GM10266 (cell line): Measurements from ENCODE around the gene RASL12.

Source experiments
- DNase-seq: peaks from one replicate; pipeline ENCODE4 v3.0.0; 2012; ENCODE audit errors: extremely low spot score
- TF ChIP-seq, protein P1 (sequence below): IDR thresholded peaks from 2 replicates; pipeline ENCODE4 v1.5.1; 2012; ENCODE audit warnings: mild to moderate bottlenecking, low read depth; ENCODE audit not compliant: control insufficient read depth, insufficient read depth; ENCODE audit errors: missing control alignments

Gene RASL12

DNA sequence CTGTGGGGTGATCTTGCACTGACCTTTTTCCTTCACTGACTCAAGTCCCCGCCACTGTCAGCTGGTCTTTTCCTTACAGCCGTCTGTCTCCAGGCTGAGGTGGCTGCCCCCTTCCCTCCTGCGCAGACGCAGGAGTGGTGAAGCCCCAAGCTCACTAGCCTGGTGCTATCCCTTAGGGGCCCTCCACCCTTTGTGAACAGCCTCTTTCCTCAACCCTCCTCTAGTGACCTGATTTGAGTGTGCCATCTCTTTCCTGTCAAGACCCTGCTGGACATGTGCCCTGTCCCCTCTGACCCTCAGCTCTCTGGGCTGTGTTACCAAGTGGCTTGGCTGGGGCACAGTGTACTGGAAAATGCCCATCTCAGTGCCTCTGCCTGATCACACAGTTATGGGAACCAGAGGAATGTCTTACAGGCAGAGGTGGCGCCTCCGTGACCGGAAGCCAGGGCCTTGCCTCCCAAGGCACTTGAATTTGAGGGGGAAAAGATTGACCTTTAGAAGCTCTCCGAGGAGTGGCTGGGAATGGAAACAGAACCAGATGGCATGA, 17.5 kb upstream of the RASL12 start:
- TF ChIP-seq, protein P1, sequence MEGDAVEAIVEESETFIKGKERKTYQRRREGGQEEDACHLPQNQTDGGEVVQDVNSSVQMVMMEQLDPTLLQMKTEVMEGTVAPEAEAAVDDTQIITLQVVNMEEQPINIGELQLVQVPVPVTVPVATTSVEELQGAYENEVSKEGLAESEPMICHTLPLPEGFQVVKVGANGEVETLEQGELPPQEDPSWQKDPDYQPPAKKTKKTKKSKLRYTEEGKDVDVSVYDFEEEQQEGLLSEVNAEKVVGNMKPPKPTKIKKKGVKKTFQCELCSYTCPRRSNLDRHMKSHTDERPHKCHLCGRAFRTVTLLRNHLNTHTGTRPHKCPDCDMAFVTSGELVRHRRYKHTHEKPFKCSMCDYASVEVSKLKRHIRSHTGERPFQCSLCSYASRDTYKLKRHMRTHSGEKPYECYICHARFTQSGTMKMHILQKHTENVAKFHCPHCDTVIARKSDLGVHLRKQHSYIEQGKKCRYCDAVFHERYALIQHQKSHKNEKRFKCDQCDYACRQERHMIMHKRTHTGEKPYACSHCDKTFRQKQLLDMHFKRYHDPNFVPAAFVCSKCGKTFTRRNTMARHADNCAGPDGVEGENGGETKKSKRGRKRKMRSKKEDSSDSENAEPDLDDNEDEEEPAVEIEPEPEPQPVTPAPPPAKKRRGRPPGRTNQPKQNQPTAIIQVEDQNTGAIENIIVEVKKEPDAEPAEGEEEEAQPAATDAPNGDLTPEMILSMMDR = no peak

DNA sequence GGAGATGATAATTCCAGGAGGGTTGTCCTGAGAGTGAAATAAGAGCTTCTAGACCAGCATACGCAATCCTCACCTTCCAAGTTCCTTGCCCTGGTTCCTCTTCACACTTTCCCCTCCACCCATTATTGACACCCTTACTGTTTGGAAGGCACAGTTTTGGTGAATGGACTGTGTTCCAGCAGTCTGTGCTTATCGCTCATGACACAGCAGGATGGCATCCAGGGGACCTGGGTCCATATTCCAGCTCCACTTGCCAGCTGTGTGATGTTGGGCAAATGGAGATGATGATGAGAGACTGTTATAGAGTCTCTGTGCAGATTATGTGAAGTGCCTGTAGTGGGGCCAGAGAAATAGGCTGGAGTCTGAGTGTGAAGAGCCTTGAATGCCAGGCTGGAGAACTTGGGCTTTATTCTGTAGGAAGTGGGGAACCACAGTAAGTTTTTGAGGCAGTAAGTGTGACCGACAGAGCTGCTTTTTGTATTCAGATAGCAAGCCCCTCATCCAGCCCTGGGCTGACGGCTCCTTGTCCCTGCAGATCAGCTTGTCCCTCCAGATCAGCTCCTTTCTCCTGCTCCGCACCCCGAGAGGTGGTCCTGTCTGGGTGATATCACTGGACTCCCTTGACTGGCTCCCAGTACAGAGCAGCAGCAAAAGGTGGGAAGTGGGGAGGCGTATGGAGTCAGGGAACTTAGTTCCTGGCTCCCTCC, 16.9 kb upstream of the RASL12 start:
- TF ChIP-seq, protein P1 = no peak
- DNase-seq = no peak

More for the DNA sequence above, 17.5 kb upstream of the RASL12 start:
- DNase-seq = no peak

DNA sequence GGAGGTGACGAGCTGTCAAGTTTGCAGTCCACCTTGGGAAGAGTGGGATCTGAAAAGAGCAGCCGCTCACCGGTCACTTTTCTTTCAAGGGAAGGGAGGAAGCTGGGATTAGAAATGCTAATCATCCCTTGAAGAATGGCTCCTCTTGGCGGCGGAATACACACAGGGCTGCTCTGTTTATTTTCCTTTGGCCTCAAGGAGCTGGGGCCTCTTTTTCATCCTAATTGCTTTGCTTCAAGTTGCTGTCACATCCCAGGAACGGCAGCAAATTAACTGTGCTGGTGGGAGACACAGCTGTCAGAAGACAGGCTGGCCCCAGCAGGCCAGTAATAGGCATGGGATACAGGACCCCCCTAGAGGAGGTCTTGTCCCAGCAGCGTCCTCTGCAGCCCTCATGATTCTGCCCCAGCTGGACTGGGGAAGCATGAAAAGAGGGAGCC, 15.5 kb upstream of the RASL12 start:
- TF ChIP-seq, protein P1 = no peak
- DNase-seq = no peak

DNA sequence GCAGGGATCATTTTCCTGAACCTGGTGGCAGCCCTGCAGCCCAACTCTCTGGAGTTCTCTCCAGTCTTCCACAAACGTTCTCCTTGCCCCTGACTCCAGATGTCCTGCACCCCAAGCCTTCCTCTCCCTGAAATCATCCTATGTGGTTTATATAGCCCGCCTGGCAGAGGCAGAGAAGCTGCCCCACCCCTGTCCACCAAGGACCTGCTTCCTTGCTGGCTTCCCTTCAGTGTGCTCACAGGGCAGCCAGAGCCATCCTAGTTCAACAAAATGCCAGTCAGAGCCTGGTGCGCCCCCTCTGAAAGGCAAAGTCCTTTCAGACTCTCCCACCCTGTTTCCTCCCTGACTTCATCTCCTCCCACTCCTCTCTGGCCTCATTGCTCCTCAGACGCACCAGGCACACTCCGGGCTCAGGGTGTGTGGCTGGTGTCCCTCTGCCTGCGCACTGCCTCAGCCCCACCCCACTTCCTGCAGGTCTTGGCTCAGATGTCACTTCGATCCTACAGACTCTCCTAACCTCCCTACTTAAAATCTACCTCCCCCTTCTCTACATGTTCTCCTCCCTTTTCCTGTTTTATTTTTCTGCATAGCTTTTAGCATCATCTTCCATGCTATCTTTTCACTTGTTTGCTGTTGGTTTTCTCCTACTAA, 14.6 kb upstream of the RASL12 start:
- no peak for DNase-seq

DNA sequence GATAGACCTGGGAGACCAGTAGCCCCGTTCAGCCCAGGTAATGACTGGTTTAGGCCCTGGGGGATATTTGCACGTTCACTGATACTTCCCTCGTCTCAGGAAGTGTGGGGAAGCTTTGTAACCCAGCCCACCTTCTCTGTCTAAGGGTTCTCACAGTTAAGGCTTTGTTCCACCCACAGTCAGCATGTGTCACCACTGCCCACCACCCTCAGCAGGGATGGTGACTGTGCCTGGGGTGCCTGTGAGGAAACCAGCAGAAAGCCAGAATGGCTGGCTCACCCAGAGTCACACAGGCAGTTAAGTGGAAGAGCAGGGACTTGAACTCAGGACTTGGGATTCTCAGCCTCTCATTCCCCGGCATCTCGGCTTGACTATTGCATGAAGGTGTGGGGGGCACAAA, 14.0 kb upstream of the RASL12 start:
- DNase-seq = no peak
- TF ChIP-seq, protein P1 = no peak

More for the DNA sequence above, 14.6 kb upstream of the RASL12 start:
- TF ChIP-seq, protein P1 = no peak

DNA sequence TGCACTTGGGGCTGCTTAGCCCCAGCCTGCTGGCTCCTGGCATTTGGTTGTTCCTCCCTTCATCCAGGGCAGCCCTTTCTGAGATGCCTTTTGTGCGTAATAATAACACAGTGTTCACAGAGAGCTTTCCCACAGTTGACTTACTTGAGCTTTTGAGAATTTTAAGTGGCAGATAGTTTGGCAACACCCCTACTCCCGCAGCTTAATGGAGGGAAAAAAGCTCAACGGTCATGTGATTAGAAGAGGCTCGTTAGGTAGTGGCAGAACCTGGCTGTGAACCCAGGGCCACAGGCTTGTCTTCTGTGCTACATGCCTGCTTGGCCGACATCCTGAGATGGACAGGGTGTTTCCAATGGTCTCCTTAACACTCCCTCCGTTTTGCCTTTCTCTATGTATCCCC, 13.5 kb upstream of the RASL12 start:
- TF ChIP-seq, protein P1 = no peak
- no peak for DNase-seq

DNA sequence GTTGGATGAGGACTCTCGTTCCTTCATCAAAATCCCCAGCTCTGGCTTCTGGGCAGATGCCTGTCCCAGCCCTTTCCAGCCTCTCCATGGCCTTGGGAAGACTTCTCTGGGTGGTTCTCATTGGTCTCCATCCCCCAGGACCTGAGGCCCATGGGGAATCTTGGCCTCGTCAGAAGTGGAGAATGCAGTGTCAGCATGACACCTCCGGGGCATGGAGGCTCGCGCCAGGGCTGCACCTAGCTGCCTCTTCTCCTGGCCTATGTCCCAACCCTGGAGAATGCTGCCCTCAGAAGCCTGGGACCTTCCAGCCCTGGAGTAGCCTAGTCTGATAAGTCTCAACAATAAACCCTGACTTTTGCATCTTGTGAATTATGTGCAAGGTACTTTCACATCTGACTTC, 11.8 kb upstream of the RASL12 start:
- TF ChIP-seq, protein P1 = no peak
- DNase-seq = no peak
